Measurements from ENCODE around the gene CRISPLD2.
"Not testable (repeated sequence)": the region's sequence is repeated elsewhere in the genome, so short reads cannot be mapped to it uniquely, and the experiment has no call there.

Gene CRISPLD2

GRCh38 chr16:84863481-84863814 lies 43.7 kb downstream of the CRISPLD2 start:
- no peak for DNase-seq

- DNase-seq, result no peak
These were observed 44.7 kb downstream of the CRISPLD2 start for GRCh38 chr16:84864326-84864955.

- DNase-seq, result no peak
These were observed 47.9 kb downstream of the CRISPLD2 start for GRCh38 chr16:84867696-84868095.

- no peak for DNase-seq
These were observed 48.5 kb downstream of the CRISPLD2 start for GRCh38 chr16:84868328-84868727.

GRCh38 chr16:84868829-84869472 lies 49.2 kb downstream of the CRISPLD2 start:
- DNase-seq, result no peak

GRCh38 chr16:84869473-84869845 lies 49.7 kb downstream of the CRISPLD2 start:
- DNase-seq, result no peak

GRCh38 chr16:84872971-84873370 lies 53.2 kb downstream of the CRISPLD2 start:
- DNase-seq, result not testable (repeated sequence)

GRCh38 chr16:84874004-84874435 lies 54.2 kb downstream of the CRISPLD2 start:
- DNase-seq, result no peak

- DNase-seq, result no peak
These were observed 54.8 kb downstream of the CRISPLD2 start for GRCh38 chr16:84874553-84874952.

- DNase-seq, result no peak
These were observed 55.2 kb downstream of the CRISPLD2 start for GRCh38 chr16:84874983-84875382.

GRCh38 chr16:84875846-84876245 lies 56.1 kb downstream of the CRISPLD2 start:
- DNase-seq, result no peak

GRCh38 chr16:84876873-84877606 lies 57.3 kb downstream of the CRISPLD2 start:
- no peak for DNase-seq

- no peak for DNase-seq
These were observed 59.0 kb downstream of the CRISPLD2 start for GRCh38 chr16:84878770-84879169.

- DNase-seq, result no peak
These were observed 60.0 kb downstream of the CRISPLD2 start for GRCh38 chr16:84879569-84880487.

GRCh38 chr16:84881702-84882521 lies 62.1 kb downstream of the CRISPLD2 start:
- DNase-seq, result no peak

- DNase-seq, result no peak
These were observed 63.5 kb downstream of the CRISPLD2 start for GRCh38 chr16:84883301-84883700.

- DNase-seq, result no peak
These were observed 64.4 kb downstream of the CRISPLD2 start for GRCh38 chr16:84884246-84884595.

- no peak for DNase-seq
These were observed 65.0 kb downstream of the CRISPLD2 start for GRCh38 chr16:84884596-84885341.

- no peak for DNase-seq
These were observed 65.6 kb downstream of the CRISPLD2 start for GRCh38 chr16:84885342-84885910.

GRCh38 chr16:84886497-84887090 lies 66.8 kb downstream of the CRISPLD2 start:
- no peak for DNase-seq

GRCh38 chr16:84887207-84887606 lies 67.4 kb downstream of the CRISPLD2 start:
- DNase-seq, result no peak

Data from activated CD4-positive, alpha-beta T cell treated with anti-CD3 and anti-CD28 coated beads, Interleukin-2, amount 50 U/mL, for 1 hour (primary cell).